Right cardiac atrium (tissue), 5 donors: Measurements from ENCODE around the gene ASRGL1. TPM values are rescaled to one million over a fixed set of nuclear protein-coding genes. Genes with fewer than 3 reads are reported as not detected.
"Not testable (repeated sequence)": the region's sequence is repeated elsewhere in the genome, so short reads cannot be mapped to it uniquely, and the experiment has no call there.

Experiments
- ATAC-seq, 2 donors: fragments of 200-7000 bp; cut with Tn5 transposase; one replicate each; pipeline versions ENCODE4 v1.8.0 to v1.9.1; 2020; ENCODE audit warnings: moderate library complexity in 2 of 2, mild to moderate bottlenecking in 1 of 2
- DNase-seq, 3 donors: peaks; one replicate each; pipeline ENCODE4 v3.0.0-alpha.2; 2020
- H3K27ac ChIP-seq: one replicate; pipeline ENCODE4 v1.5.1; 2013; ENCODE audit warnings: mild to moderate bottlenecking, low read length, control low read depth, moderate library complexity
- H3K27me3 ChIP-seq: one replicate; pipeline ENCODE4 v1.6.1; 2013; ENCODE audit not compliant: control insufficient read depth, insufficient read depth
- H3K4me1 ChIP-seq: one replicate; pipeline ENCODE4 v1.6.1; 2013; ENCODE audit warnings: low read length; ENCODE audit not compliant: control insufficient read depth, insufficient read depth
- H3K4me3 ChIP-seq: one replicate; pipeline ENCODE4 v1.5.1; 2013; ENCODE audit warnings: low read length, control low read depth
- H3K9me3 ChIP-seq: one replicate; pipeline ENCODE4 v1.6.1; 2013; ENCODE audit warnings: low read length; ENCODE audit not compliant: control insufficient read depth
- WGBS: extraction: QIAGEN DNeasy Blood & Tissue Kit; methylation state at CpG from one replicate; pipeline ENCODE4 v1.1.7; 2013; 5-methylcytosine and 5-hydroxymethylcytosine counted together
- intact Hi-C, 4 donors: fragments of 100-400 bp; cut with DNase I; formaldehyde crosslinking; loops; one replicate each; pipeline versions ENCODE4 v1.11.0 to v1.14.0; 2022 to 2023
- polyA plus RNA-seq: library from polyadenylated mRNA; stranded (reverse); fragments of 200-250 nt; gene quantifications from one replicate; pipeline ENCODE4 v1.2.3, GENCODE V29; 2013
- total RNA-seq, 4 donors: library from RNA; stranded (reverse); fragmentation: NEBNext Ultra II Directional; extraction: Animal tissue kit (Norgen Biotek cat#: 25700); gene quantifications; one replicate each; pipeline ENCODE4 v1.2.1, GENCODE V29; 2021
- donor health status: healthy with polysubstance abuse.
- donor health status: DM: no; HTN: yes; CAD: no.
- donor health status: DM: no; HTN: no; CAD: no.
- donor health status: DM: no; HTN: yes; CAD: no; lungs with severe emphysema.
- donor health status: DM: yes; HTN: yes; CAD: no.

The ASRGL1 gene
- total and polyA plus RNA-seq, 5 donors = 4.3 to 8.1 (median 5.3) TPM

GRCh38 chr11:62378459-62379063 lies 41.3 kb downstream of the ASRGL1 start:
- ATAC-seq, DNase-seq: not testable (repeated sequence)
- 7% methylated on average over 9 of the region's 9 CpGs for WGBS

GRCh38 chr11:62379586-62379985 lies 42.3 kb downstream of the ASRGL1 start:
- H3K4me1 ChIP-seq, H3K27me3 ChIP-seq, H3K9me3 ChIP-seq, ATAC-seq, DNase-seq, H3K4me3 ChIP-seq, H3K27ac ChIP-seq: not testable (repeated sequence)
- WGBS = 39% methylated on average over 2 of the region's 2 CpGs
- intact Hi-C loops = loop anchor here in 1 of 4 donors (5.0 kb wide), 1 partner anchor 37 kb away; no protein-coding TSS in a partner anchor

More at GRCh38 chr11:62378459-62379063, 41.3 kb downstream of the ASRGL1 start:
- not testable (repeated sequence) for H3K9me3 ChIP-seq, H3K27ac ChIP-seq, H3K4me1 ChIP-seq, H3K27me3 ChIP-seq, H3K4me3 ChIP-seq
- intact Hi-C loops = loop anchor here in 1 of 4 donors (5.0 kb wide), 1 partner anchor 36 kb away; no protein-coding TSS in a partner anchor

DNA sequence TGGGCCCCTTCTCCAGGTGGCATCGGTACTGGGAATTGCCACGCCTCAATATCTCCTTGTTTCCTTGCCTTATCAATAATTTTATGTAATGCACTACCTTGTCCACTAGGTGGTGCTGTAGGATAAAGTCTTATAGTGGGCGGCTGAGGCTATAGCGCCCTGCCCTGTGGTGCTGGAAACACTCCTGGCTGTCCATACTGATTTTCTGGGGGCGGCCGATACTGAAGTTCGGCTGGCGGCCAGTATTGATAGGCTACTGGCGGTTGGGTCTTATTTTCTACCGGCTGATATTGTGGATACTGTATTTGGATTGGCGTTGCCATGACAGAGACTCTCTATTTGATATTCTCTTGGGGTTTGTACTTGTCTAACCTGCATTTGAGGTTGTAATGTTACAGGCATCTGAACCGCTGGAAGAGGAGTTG lies 43.6 kb downstream of the ASRGL1 start:
- H3K27ac ChIP-seq, H3K9me3 ChIP-seq, H3K4me3 ChIP-seq, H3K4me1 ChIP-seq, H3K27me3 ChIP-seq, intact Hi-C loops: not testable (repeated sequence)
- ATAC-seq (peak; percentile 75 to 86), DNase-seq (peak; percentile 32 to 77 (median 64))
- whole genome bisulfite sequencing = 4% methylated on average over 12 of the region's 12 CpGs

DNA sequence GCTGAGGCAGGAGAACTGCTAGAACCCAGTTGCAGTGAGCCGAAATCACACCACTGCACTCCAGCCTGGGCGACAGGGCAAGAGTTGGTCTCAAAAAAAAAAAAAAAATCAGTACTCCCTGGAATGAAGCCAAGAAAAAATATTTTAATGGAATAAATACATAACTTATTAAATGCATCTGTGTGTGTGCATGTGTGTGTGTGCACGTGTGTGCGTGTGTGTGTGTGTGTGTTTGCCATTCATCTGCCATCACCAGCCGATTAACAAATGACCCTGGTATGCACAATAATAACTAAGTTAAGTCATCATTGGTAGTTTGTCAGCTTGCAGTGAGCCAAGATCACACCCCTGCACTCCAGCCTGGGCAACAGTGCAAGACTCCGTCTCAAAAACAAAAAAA lies 46.6 kb downstream of the ASRGL1 start:
- H3K9me3 ChIP-seq = no peaks in the 10 kb centered on the region
- ATAC-seq (no peak), DNase-seq (no peak)
- no peaks in the 10 kb centered on the region for H3K27me3 ChIP-seq
- intact Hi-C loops = no loop called here
- no peak overlapping the region for H3K4me3 ChIP-seq
- 80% methylated on average over 6 of the region's 6 CpGs for WGBS
- H3K27ac ChIP-seq = no peak overlapping the region
- no peaks in the 10 kb centered on the region for H3K4me1 ChIP-seq

DNA sequence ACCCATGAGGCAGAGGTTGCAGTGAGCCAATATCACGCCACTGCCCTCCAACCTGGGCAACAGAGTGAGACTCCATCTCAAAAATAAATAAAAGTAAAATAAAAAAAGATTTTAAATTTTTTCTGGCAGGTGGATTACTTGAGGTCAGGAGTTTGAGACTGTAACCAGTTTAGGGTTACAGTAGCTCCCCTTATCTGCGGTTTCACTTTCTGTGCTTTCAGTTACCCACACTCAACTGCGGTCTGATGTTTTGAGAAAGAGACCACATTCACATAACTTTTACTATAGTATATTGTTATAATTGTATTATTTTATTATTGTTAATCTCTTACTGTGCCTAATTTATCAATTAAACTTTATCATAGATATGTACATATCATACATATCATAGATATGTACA lies 48.8 kb downstream of the ASRGL1 start:
- H3K27ac ChIP-seq, DNase-seq, ATAC-seq, H3K9me3 ChIP-seq, H3K4me1 ChIP-seq, H3K4me3 ChIP-seq, intact Hi-C loops, H3K27me3 ChIP-seq: not testable (repeated sequence)
- 89% methylated on average over 3 of the region's 3 CpGs for WGBS

DNA sequence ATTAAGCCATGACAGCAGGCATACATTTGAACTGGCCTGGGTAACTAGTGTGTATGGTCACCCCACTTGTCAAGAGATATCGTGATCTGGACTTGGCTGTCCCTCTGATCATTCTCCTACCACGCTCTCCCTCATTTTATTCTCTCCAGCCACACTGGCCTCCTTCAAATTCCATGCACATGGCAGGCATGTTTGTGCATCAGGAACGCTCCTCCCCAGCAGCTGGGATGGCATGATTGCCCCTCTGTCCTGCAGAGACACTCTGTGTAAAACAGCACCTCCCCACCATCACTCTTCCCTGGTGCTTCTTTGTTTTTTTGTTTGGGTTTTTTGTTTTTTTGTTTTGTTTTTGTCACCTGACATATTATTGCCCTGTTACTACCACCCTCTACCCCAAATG lies 50.1 kb downstream of the ASRGL1 start:
- WGBS = 93% methylated on average over 3 of the region's 3 CpGs
- intact Hi-C loops = no loop called here
- ATAC-seq (no peak), DNase-seq (no peak)
- H3K4me1 ChIP-seq = no peaks in the 10 kb centered on the region
- H3K4me3 ChIP-seq = no peak overlapping the region
- H3K27me3 ChIP-seq = no peaks in the 10 kb centered on the region
- H3K9me3 ChIP-seq = no peaks in the 10 kb centered on the region
- no peak overlapping the region for H3K27ac ChIP-seq

DNA sequence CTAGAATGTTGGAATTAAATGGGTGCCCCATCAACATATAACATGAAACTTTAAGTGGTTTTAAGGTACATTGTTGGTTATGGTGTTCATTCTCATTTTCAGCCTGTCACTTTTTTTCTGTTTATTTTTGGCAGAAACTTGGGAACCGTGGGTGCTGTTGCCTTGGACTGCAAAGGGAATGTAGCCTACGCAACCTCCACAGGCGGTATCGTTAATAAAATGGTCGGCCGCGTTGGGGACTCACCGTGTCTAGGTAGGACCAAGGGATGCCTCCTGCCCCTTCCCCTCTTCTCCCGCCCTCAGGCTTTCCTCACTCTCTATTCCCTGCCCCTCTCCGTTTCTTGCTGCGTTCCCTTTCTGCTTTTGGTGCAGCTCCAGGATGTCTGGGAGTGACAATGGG lies 51.8 kb downstream of the ASRGL1 start:
- Histone ChIP-seq H3K27ac (no peak overlapping the region), H3K27me3 (no peaks in the 10 kb centered on the region), H3K9me3 (no peaks in the 10 kb centered on the region), H3K4me1 (no peaks in the 10 kb centered on the region), H3K4me3 (no peak overlapping the region)
- intact Hi-C loops = no loop called here
- ATAC-seq (no peak), DNase-seq (no peak)
- 74% methylated on average over 11 of the region's 11 CpGs for WGBS

DNA sequence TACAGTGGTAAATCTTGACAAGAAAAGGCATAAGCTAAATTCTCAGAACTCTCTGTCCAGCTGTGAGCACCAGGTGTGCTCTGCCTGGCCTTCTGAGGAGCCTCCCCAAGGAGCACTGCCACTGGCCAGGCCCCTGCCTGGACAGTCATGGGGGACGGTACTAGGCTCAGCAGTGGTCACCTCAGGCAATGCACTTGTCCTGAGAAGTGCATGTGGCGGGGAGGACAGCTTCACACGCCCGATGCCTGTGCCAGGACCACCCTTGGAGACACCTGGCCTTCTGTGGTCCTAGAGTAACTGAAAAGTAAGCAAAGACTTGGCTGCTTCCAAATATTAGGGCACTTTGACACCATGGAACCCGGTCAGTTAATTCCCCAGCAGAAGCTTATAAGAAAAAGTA lies 53.0 kb downstream of the ASRGL1 start:
- intact Hi-C loops = loop anchor here in 2 of 4 donors (10.0 kb wide), 3 partner anchors 155 to 475 kb away; partner anchors contain the start of gene AHNAK (in 2 of the 2)
- Histone ChIP-seq H3K4me3 (no peak overlapping the region), H3K4me1 (peaks cover 2% of the 10 kb centered on the region), H3K9me3 (no peaks in the 10 kb centered on the region), H3K27me3 (no peaks in the 10 kb centered on the region), H3K27ac (no peak overlapping the region)
- DNase-seq (no peak), ATAC-seq (no peak)
- WGBS = 71% methylated on average over 5 of the region's 5 CpGs

- 84% methylated on average over 1 of the region's 1 CpG for WGBS
- H3K4me3 ChIP-seq = no peak overlapping the region
- intact Hi-C loops = loop anchor here in 2 of 4 donors (10.0 kb wide), 3 partner anchors 154 to 474 kb away; partner anchors contain the start of gene AHNAK (in 2 of the 2)
- no peak for DNase-seq
- H3K9me3 ChIP-seq = no peaks in the 10 kb centered on the region
- H3K4me1 ChIP-seq = peaks cover 2% of the 10 kb centered on the region
- no peaks in the 10 kb centered on the region for H3K27me3 ChIP-seq
- no peak overlapping the region for H3K27ac ChIP-seq
- no peak for ATAC-seq
Measured at GRCh38 chr11:62390722-62391121, 53.5 kb downstream of the ASRGL1 start.

GRCh38 chr11:62391642-62392425 lies 54.6 kb downstream of the ASRGL1 start:
- H3K27ac ChIP-seq = no peak overlapping the region
- H3K4me1 ChIP-seq = peaks cover 2% of the 10 kb centered on the region
- intact Hi-C loops = loop anchor here in 2 of 4 donors (10.0 kb wide), 3 partner anchors 153 to 473 kb away; partner anchors contain the start of gene AHNAK (in 2 of the 2)
- DNase-seq (no peak), ATAC-seq (no peak)
- WGBS = 85% methylated on average over 16 of the region's 16 CpGs
- H3K4me3 ChIP-seq = no peak overlapping the region
- H3K9me3 ChIP-seq = no peaks in the 10 kb centered on the region
- H3K27me3 ChIP-seq = no peaks in the 10 kb centered on the region

DNA sequence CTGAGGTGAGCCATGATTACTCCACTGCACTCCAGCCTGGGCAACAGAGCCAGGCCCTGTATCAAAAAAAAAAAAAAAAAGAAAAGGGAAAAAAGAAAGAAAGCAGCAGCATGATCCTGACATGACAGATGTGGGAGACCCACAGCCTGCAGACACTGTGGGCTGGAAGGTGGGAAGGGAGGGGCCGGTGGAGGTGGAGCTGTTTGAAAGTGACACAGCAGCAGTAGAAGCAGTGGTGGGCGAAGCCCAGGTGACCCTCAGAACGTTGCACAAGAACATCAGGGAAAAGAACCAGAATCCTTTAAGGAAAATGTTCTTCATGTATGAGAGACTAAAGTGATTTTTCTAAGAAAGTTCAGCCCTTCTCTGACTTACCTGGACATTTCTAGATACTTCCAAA lies 55.3 kb downstream of the ASRGL1 start:
- intact Hi-C loops = loop anchor here in 2 of 4 donors (10.0 kb wide), 3 partner anchors 152 to 472 kb away; partner anchors contain the start of gene AHNAK (in 2 of the 2)
- H3K4me3 ChIP-seq = no peak overlapping the region
- no peak overlapping the region for H3K27ac ChIP-seq
- 83% methylated on average over 3 of the region's 3 CpGs for WGBS
- DNase-seq = no peak
- H3K27me3 ChIP-seq = no peaks in the 10 kb centered on the region
- no peaks in the 10 kb centered on the region for H3K9me3 ChIP-seq
- H3K4me1 ChIP-seq = peaks cover 2% of the 10 kb centered on the region
- no peak for ATAC-seq
